SK-N-SH (cell line): Measurements from ENCODE around the gene C15orf61.

Experiments used
- CTCF ChIP-seq: fragments of 200-600 bp; sonication (generic); IDR thresholded peaks from 2 replicates; pipeline ENCODE4 v1.6.1; 2017; ENCODE audit warnings: antibody characterized with exemption, mild to moderate bottlenecking, moderate library complexity
- EP300 ChIP-seq, 2 experiments: IDR thresholded peaks; 2 replicates each; pipeline versions ENCODE4 v1.4.0 to v1.6.1; 2012; ENCODE audit warnings: borderline replicate concordance in 1 of 2, low read depth in 1 of 2, low read length in 1 of 2
- EZH2phosphoT487 ChIP-seq: fragments of 200-600 bp; sonication (generic); IDR thresholded peaks from 2 replicates; pipeline ENCODE4 v1.6.1; 2017; ENCODE audit warnings: low read depth, mixed run types, mild to moderate bottlenecking, antibody characterized with exemption, moderate library complexity, borderline replicate concordance
- GATA2 ChIP-seq: sonication (generic); formaldehyde crosslinking; IDR thresholded peaks from 2 replicates; pipeline ENCODE4 v1.5.0; 2020; ENCODE audit warnings: mild to moderate bottlenecking, missing genetic modification reagents
- JUND ChIP-seq: IDR thresholded peaks from 2 replicates; pipeline ENCODE4 v1.4.0; 2012
- MEF2A ChIP-seq: IDR thresholded peaks from 2 replicates; pipeline ENCODE4 v1.4.0; 2012; ENCODE audit warnings: low read depth, borderline replicate concordance
- RAD21 ChIP-seq: IDR thresholded peaks from 2 replicates; pipeline ENCODE4 v1.6.1; 2012; ENCODE audit warnings: mild to moderate bottlenecking, low read length
- RFX5 ChIP-seq: IDR thresholded peaks from 2 replicates; pipeline ENCODE4 v1.6.1; 2012; ENCODE audit warnings: mild to moderate bottlenecking, improper control_type of control experiment, low read length
- SIN3A ChIP-seq: IDR thresholded peaks from 2 replicates; pipeline ENCODE4 v1.6.1; 2012; ENCODE audit warnings: low read depth, mild to moderate bottlenecking, low read length, moderate library complexity, borderline replicate concordance
- TAF1 ChIP-seq: IDR thresholded peaks from 2 replicates; pipeline ENCODE4 v1.6.1; 2012; ENCODE audit warnings: low read depth, mild to moderate bottlenecking, low read length, moderate library complexity, borderline replicate concordance
- TF ChIP-seq, protein P1 (sequence below): fragments of 150-350 bp; IDR thresholded peaks from 2 replicates; pipeline ENCODE4 v1.6.1; 2017; ENCODE audit warnings: antibody characterized with exemption, low read length, low read depth, borderline replicate concordance
- TF ChIP-seq, protein P2 (sequence below): IDR thresholded peaks from 2 replicates; pipeline ENCODE4 v1.4.0; 2012; ENCODE audit warnings: low read depth, borderline replicate concordance
- TF ChIP-seq, protein P3 (sequence below): IDR thresholded peaks from 2 replicates; pipeline ENCODE4 v1.4.0; 2012; ENCODE audit warnings: low read depth

GRCh38 chr15:67559576-67559975 lies 38.6 kb downstream of the C15orf61 start:
- TF ChIP-seq, protein P1, sequence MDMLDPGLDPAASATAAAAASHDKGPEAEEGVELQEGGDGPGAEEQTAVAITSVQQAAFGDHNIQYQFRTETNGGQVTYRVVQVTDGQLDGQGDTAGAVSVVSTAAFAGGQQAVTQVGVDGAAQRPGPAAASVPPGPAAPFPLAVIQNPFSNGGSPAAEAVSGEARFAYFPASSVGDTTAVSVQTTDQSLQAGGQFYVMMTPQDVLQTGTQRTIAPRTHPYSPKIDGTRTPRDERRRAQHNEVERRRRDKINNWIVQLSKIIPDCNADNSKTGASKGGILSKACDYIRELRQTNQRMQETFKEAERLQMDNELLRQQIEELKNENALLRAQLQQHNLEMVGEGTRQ, result no peak
- TF ChIP-seq RFX5 (no peak), EZH2phosphoT487 (no peak), CTCF (no peak), RAD21 (no peak), EP300 (IDR thresholded peaks at IDR 0.05; ENCODE audit: borderline replicate concordance in 1 of 2, low read depth in 1 of 2, low read length in 1 of 2) (no peak), GATA2 (CRISPR knock-in tag) (peak; percentile 34), SIN3A (no peak), JUND (no peak), MEF2A (no peak), TAF1 (no peak)
- TF ChIP-seq, protein P2, sequence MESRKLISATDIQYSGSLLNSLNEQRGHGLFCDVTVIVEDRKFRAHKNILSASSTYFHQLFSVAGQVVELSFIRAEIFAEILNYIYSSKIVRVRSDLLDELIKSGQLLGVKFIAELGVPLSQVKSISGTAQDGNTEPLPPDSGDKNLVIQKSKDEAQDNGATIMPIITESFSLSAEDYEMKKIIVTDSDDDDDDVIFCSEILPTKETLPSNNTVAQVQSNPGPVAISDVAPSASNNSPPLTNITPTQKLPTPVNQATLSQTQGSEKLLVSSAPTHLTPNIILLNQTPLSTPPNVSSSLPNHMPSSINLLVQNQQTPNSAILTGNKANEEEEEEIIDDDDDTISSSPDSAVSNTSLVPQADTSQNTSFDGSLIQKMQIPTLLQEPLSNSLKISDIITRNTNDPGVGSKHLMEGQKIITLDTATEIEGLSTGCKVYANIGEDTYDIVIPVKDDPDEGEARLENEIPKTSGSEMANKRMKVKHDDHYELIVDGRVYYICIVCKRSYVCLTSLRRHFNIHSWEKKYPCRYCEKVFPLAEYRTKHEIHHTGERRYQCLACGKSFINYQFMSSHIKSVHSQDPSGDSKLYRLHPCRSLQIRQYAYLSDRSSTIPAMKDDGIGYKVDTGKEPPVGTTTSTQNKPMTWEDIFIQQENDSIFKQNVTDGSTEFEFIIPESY, result no peak
- TF ChIP-seq, protein P3, sequence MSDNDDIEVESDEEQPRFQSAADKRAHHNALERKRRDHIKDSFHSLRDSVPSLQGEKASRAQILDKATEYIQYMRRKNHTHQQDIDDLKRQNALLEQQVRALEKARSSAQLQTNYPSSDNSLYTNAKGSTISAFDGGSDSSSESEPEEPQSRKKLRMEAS, result no peak
